ENCODE data around the gene LOX.
A peak's percentile ranks its signal among the peaks of the same experiment; 100 is the strongest.

Gene LOX

GRCh38 chr5:122078116-122079110, at the start of gene LOX:
Gene LOX, minus strand, starts transcription at chr5:122078259. Its CDS starts 274 bp downstream, at chr5:122077985.
- in situ Hi-C loops (cut with MboI; ENCODE audit: low sequenced_read_pairs, unreplicated experiment) = no loop called here
- no peak for TF ChIP-seq CTCF (IDR thresholded peaks at IDR 0.05; ENCODE audit: borderline replicate concordance, control extremely low read depth, extremely low read depth, insufficient read depth, missing control alignments)
- peak; percentile 26 for DNase-seq (ENCODE audit: low spot score)

GRCh38 chr5:122126756-122127321, 48.8 kb upstream of the LOX start:
- TF ChIP-seq CTCF (IDR thresholded peaks at IDR 0.05; ENCODE audit: borderline replicate concordance, control extremely low read depth, extremely low read depth, insufficient read depth, missing control alignments) = no peak
- in situ Hi-C loops (cut with MboI; ENCODE audit: low sequenced_read_pairs, unreplicated experiment) = no loop called here
- no peak for DNase-seq (ENCODE audit: low spot score)

- DNase-seq (ENCODE audit: low spot score) = no peak
- TF ChIP-seq CTCF (IDR thresholded peaks at IDR 0.05; ENCODE audit: borderline replicate concordance, control extremely low read depth, extremely low read depth, insufficient read depth, missing control alignments) = no peak
- in situ Hi-C loops (cut with MboI; ENCODE audit: low sequenced_read_pairs, unreplicated experiment) = no loop called here
Measured at GRCh38 chr5:122126177-122126755, 48.2 kb upstream of the LOX start.

- no peak for DNase-seq (ENCODE audit: low spot score)
- TF ChIP-seq CTCF (IDR thresholded peaks at IDR 0.05; ENCODE audit: borderline replicate concordance, control extremely low read depth, extremely low read depth, insufficient read depth, missing control alignments) = no peak
- in situ Hi-C loops (cut with MboI; ENCODE audit: low sequenced_read_pairs, unreplicated experiment) = no loop called here
Measured at GRCh38 chr5:122124766-122125165, 46.7 kb upstream of the LOX start.

GRCh38 chr5:122121479-122122465, 43.7 kb upstream of the LOX start:
- TF ChIP-seq CTCF (IDR thresholded peaks at IDR 0.05; ENCODE audit: borderline replicate concordance, control extremely low read depth, extremely low read depth, insufficient read depth, missing control alignments) = no peak
- in situ Hi-C loops (cut with MboI; ENCODE audit: low sequenced_read_pairs, unreplicated experiment) = no loop called here
- DNase-seq (ENCODE audit: low spot score) = no peak

Measured in GM13976 (cell line).